Measurements from ENCODE around the gene TTI1.

DNA sequence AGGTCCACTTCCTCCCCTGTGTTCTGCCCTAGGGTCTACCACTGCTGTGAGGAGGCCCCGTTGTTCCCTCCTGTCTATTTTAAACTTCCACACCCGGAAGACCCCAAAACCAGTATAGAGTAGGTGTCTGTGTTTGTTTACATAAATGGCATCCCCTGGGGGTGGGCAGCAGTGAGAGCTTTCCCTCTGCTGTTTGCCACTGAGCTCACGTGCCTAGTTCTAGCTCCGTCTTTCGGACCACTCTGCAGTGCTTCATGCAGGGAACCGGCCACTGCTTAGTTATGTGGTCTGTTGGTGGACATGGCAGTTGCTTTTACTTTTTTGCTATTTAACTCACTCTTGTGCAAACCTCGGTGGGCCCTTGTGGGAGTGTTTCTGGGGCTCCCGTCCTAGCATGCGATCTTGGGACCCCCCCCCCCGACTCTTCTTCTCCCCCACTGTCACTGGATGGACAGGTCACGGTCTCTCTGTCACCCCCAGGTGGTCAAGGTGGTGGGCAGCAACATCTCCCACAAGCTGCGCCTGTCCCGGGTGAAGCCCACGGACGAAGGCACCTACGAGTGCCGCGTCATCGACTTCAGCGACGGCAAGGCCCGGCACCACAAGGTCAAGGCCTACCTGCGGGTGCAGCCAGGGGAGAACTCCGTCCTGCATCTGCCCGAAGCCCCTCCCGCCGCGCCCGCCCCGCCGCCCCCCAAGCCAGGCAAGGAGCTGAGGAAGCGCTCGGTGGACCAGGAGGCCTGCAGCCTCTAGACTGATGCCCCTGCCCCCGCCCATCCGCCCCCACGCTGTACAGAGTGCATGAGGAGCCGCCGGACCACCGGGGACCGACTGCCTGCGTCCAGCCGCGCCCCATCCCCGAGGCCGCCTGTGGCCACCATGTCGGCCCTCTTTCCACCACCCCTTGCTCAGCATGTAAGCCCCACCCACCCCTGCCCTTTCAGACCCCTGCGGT, 89.5 kb downstream of the TTI1 start:
- TF ChIP-seq, protein P1, sequence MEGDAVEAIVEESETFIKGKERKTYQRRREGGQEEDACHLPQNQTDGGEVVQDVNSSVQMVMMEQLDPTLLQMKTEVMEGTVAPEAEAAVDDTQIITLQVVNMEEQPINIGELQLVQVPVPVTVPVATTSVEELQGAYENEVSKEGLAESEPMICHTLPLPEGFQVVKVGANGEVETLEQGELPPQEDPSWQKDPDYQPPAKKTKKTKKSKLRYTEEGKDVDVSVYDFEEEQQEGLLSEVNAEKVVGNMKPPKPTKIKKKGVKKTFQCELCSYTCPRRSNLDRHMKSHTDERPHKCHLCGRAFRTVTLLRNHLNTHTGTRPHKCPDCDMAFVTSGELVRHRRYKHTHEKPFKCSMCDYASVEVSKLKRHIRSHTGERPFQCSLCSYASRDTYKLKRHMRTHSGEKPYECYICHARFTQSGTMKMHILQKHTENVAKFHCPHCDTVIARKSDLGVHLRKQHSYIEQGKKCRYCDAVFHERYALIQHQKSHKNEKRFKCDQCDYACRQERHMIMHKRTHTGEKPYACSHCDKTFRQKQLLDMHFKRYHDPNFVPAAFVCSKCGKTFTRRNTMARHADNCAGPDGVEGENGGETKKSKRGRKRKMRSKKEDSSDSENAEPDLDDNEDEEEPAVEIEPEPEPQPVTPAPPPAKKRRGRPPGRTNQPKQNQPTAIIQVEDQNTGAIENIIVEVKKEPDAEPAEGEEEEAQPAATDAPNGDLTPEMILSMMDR (IDR thresholded peaks at IDR 0.05), result peak; percentile 37
- TF ChIP-seq EZH2phosphoT487 (IDR thresholded peaks at IDR 0.05) (no peak), EZH2 (IDR thresholded peaks at IDR 0.05) (no peak)

Data from neural progenitor cell (in vitro differentiated cells).